Measurements from ENCODE around the gene DPPA4.
"Not testable (repeated sequence)": the region's sequence is repeated elsewhere in the genome, so short reads cannot be mapped to it uniquely, and the experiment has no call there.

DPPA4 gene, protein sequence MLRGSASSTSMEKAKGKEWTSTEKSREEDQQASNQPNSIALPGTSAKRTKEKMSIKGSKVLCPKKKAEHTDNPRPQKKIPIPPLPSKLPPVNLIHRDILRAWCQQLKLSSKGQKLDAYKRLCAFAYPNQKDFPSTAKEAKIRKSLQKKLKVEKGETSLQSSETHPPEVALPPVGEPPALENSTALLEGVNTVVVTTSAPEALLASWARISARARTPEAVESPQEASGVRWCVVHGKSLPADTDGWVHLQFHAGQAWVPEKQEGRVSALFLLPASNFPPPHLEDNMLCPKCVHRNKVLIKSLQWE

GRCh38 chr3:109337393-109337792, at the start of gene DPPA4:
TSS of gene DPPA4 (minus strand) at chr3:109337546. CDS start at chr3:109337517, 29 bp downstream.
- DNase-seq = no peak

GRCh38 chr3:109385442-109386318, 48.3 kb upstream of the DPPA4 start:
- no peak for DNase-seq

DNA sequence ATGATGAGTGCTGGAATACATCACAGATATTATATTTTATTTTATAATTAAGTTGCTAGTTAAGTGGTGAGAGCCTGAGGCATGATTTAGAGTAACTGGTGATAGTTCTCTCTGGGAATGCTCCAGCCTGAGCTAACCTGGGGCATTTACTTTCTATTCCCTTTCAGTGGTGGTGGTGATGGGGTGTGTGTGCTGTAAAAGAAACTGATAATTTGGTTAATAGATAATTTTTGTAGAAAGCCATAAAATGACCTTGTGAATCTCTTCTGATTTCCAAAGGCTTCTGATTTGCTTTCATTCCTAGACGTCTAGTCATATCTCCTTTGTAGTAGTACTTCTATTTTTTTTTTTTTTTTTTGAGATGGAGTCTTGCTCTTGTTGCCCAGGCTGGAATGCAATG, 46.8 kb upstream of the DPPA4 start:
- DNase-seq = no peak

- no peak for DNase-seq
Observed at GRCh38 chr3:109382588-109382987, 45.2 kb upstream of the DPPA4 start.

DNA sequence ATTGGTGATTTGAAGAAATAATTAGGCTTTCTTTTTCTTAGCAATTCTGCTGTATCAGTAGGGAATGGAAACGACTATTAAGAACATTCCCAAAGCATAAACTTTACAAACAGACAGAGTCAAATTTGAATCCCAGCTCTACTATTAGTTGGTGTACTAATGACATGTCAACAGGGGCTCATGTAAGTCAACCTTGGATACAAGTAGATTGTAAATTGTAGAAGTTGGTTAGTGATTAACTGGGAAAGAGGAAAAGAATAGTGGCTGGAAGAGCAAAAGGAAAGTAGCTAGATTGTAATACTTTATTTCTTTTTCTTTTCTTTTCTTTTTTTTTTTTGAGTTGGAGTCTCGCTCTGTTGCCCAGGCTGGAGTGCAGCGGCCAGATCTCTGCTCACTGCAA, 38.6 kb upstream of the DPPA4 start:
- DNase-seq = no peak

GRCh38 chr3:109374434-109374833, 37.1 kb upstream of the DPPA4 start:
- not testable (repeated sequence) for DNase-seq

DNA sequence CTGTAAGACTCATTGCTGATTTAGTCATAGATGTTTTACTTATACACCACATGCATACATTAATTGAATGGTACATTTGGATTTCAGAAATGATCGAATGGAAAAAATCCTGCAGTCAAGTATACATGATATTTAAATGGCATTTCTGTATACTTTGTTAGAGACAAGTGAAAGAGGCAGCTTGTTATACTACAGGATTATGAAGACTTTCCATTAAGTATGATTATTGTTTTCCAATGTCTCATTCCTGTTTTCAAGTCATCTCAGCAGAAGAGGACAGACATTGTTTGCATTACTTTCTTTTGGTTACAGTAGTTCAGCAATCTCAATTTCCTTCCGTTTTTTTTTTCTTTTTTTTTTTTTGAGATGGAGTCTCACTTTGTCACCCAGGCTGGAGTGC, 36.6 kb upstream of the DPPA4 start:
- no peak for DNase-seq

- DNase-seq = no peak
Observed at GRCh38 chr3:109372639-109373038, 35.3 kb upstream of the DPPA4 start.

DNA sequence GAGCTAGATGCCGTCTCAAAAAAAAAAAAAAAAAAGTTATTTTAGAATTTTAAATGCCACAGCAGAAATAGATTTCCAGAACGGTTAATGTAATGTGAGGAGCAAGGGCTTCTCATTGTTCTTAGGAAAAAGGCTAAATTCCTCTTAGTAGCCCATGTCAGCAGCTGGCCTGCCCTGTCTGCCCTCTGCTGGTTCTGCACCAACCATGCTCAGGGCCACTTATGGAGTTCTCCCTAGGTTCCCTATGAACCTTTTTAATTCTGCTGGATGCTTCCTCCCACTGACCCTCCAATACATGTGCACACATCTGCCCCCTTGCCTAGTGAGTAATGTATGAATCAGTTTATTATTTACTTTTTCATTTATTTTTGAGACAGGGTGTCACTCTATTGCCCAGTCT, 32.2 kb upstream of the DPPA4 start:
- no peak for DNase-seq

DNA sequence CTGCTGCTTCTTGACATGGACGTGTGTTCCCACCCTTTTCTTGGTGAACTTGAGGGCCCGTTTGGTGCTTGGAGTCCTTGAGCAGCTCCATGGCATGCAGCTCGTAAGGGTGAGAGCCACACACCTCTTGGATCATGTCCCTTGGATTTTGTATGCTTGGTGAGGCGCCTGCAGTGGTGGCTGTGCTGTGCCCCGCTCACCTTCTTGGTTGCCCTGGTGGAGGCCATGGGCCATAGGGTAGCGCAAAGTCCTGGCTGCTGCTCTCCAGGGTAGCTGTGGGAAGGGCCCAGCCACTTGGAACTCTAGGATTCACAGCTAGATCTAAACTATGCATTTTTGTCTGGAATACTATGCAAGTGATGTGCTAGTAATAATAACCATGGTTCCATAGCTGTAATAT, 26.7 kb upstream of the DPPA4 start:
- no peak for DNase-seq

- no peak for DNase-seq
Observed at GRCh38 chr3:109363634-109364033, 26.3 kb upstream of the DPPA4 start.

GRCh38 chr3:109362823-109363222, 25.5 kb upstream of the DPPA4 start:
- DNase-seq = no peak

DNA sequence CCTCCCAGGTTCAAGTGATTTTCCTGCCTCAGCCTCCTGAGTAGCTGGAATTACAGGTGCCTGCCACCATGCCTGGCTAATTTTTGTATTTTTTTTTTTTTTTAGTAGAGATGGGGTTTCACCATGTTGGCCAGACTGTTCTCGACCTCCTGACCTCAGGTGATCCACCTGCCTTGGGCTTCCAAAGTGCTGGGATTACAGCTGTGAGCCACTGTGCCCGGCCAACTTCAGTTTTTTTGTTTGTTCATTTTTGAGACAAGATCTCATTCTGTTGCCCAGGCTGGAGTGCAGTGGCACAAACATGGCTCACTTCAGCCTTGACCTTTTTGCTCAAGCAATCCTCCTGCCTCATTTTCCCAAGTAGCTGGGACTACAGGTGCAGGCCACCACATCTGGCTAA, 21.5 kb upstream of the DPPA4 start:
- not testable (repeated sequence) for DNase-seq

DNA sequence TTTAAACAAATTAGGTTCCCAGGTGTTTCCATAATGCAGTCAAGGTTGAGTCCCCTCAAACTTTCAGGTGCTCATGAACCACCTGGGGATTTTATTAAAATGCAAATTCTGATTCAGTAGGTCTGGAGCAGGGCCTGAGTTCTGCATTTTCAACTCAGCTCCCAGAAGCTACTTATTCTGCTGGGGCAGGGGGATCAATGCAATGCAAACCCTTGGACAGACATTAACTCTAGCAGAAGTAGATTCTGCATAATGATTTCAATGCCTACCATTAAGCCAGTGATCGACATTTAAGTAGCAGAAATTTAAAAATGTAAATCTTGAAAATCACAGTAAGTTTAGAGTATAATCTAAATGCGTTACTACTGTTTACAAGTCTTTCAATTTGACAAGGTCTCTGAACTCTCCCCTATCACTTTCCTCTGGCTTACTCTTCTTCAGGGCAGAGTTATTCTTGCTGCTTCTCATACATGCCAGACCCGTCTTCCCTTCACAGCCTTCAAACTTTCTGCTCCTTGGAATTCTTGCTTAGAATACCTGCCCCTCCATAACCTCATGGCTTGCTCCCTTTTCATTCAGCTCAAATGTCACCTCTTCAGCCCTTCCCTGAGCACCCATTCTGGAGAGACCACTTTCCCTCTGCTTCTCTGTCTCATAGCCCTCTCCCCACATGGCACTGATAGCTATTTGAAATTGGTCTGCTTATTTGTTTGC, 19.3 kb upstream of the DPPA4 start:
- no peak for DNase-seq

DNA sequence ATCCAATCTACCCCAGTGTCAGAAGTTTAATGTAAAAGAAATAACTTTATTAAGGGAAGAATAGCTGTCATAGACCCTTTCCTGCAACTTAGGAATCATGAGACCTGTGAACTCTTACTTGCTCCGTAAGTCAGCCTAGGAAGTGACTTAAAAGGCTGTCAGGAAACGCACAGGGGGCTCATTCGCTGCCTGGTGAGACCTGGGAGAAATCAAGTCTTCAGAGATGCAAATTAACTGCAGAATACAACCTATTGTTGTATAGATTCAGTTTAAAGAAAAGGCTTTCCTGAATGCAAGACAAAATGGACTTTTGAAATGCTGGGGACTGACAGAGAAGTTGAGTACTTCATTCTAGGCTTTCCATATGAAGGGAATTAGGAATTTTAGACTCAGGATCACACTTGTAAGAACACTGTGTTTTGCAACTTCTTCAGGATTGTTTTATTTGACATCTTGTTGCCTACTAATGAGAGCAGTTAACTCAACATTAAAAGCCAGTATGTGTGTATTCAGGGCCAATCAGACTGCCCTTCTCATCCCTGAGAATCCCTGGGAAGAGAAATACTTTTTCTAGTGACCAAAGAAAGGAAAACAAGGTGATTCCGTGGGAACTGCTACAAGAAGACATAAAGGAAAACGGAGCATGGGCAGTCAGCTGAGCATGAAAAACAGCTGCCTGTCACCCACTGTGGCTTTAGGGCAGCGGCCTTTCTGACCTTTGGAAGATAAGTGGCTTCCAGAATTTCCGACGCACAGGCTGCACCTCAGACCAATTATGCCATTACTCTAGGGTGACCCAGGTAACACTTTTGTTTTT, 18.5 kb upstream of the DPPA4 start:
- DNase-seq = no peak

DNA sequence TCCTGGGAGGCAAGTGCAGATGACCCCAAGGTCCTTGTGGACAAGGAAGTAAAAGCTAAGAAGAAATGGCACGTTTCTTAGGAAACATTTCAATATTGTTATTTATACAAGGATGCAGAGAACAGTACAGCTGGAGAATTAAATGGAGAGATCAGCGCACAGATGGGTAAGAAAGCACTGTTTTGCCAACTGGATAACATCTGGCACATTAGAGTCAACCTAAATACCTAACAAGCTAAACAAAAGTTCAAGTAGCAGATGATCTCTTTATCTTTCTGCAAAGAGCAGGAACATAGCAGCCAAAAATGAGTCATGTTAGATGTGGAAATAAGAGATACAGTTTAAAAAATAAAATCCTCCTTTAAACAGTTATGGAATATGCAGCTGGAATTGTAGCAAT, 15.7 kb upstream of the DPPA4 start:
- DNase-seq = no peak

- no peak for DNase-seq
Observed at GRCh38 chr3:109351231-109351630, 13.9 kb upstream of the DPPA4 start.

- no peak for DNase-seq
Observed at GRCh38 chr3:109346770-109347295, 9.5 kb upstream of the DPPA4 start.

- no peak for DNase-seq
Observed at GRCh38 chr3:109346099-109346498, 8.8 kb upstream of the DPPA4 start.

GRCh38 chr3:109339714-109340648, 2.6 kb upstream of the DPPA4 start:
- no peak for DNase-seq

DNA sequence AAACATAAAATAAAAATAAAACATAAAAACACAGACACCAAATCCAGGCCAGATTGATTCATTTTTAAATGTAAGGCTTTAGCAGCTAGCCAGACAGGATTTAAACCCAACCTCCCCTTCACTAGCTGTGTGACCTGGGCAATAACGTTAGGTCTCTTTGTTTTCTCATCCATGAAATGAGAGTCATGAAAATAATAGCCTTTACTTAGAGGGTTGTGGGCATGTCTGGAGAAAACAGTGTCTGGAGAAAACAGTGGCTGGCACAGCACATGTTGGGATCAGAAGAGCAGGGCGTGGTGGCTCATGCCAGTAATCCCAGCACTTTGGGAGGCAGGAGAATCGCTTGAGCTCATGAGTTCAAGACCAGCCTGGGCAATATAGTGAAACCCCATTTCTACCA, 1.9 kb upstream of the DPPA4 start:
- DNase-seq = no peak

All from cerebellar nuclear complex (tissue), 1 donor.